Measurements from ENCODE around the gene MSX1.

- TF ChIP-seq MAX (IDR thresholded peaks at IDR 0.05) (no peak), RXRA (IDR thresholded peaks at IDR 0.05) (no peak), YY1 (IDR thresholded peaks at IDR 0.05) (no peak), CTCF (IDR thresholded peaks at IDR 0.05; ENCODE audit: low read depth, low read length, missing input control) (no peak)
Observed at GRCh38 chr4:4887426-4887825, 28.0 kb downstream of the MSX1 start.

Data from liver (tissue), 3 donors.